22Rv1 (cell line): ENCODE measurements around the gene IRAK2.
"Not testable (repeated sequence)": the region's sequence is repeated elsewhere in the genome, so short reads cannot be mapped to it uniquely, and the experiment has no call there.

Experiments used
- CTCF ChIP-seq: fragments of 450-650 bp; IDR thresholded peaks from 2 replicates; pipeline ENCODE4 v1.5.1; 2017; ENCODE audit warnings: mild to moderate bottlenecking
- ZFX ChIP-seq: fragments of 450-650 bp; IDR thresholded peaks from 2 replicates; pipeline ENCODE4 v1.6.1; 2017; ENCODE audit warnings: antibody characterized with exemption, borderline replicate concordance

- TF ChIP-seq CTCF, ZFX: not testable (repeated sequence)
Observed at GRCh38 chr3:10272476-10272875, 107.8 kb downstream of the IRAK2 start.
